Neural cell (in vitro differentiated cells): ENCODE data around the gene ASB10. TPM values are rescaled to one million over a fixed set of nuclear protein-coding genes. Genes with fewer than 3 reads are reported as not detected.

Source experiments
- H2AFZ ChIP-seq: fragments of 200-600, 300-800 bp; sonication (generic), shearing (Covaris generic); 2 replicates; pipeline ENCODE4 v1.6.0; 2014; ENCODE audit warnings: low read depth, mild to moderate bottlenecking, antibody characterized with exemption, low read length, moderate library complexity
- H3F3A ChIP-seq: fragments of 200-600 bp; shearing (Covaris generic); 2 replicates; pipeline ENCODE4 v1.6.1; 2016; ENCODE audit warnings: mild to moderate bottlenecking, moderate library complexity, mixed read lengths, antibody characterized with exemption, low read length; ENCODE audit not compliant: insufficient read depth, poor library complexity, severe bottlenecking
- H3K27ac ChIP-seq: fragments of 200-600, 300-800 bp; sonication (generic), shearing (Covaris generic); 2 replicates; pipeline ENCODE4 v1.5.1; 2014; ENCODE audit warnings: mild to moderate bottlenecking, low read length, moderate library complexity
- H3K27me3 ChIP-seq: fragments of 300-800, 200-600 bp; sonication (generic), shearing (Covaris generic); 2 replicates; pipeline ENCODE4 v1.6.0; 2014; ENCODE audit warnings: mild to moderate bottlenecking, low read depth, low read length, moderate library complexity; ENCODE audit not compliant: insufficient read depth
- H3K36me3 ChIP-seq: fragments of 300-800, 200-600 bp; sonication (generic), shearing (Covaris generic); 2 replicates; pipeline ENCODE4 v1.5.1; 2014; ENCODE audit warnings: mild to moderate bottlenecking, antibody characterized with exemption, low read length, moderate library complexity; ENCODE audit not compliant: insufficient read depth
- H3K4me2 ChIP-seq: fragments of 300-800, 200-600 bp; sonication (generic), shearing (Covaris generic); 2 replicates; pipeline ENCODE4 v1.6.0; 2014; ENCODE audit warnings: mild to moderate bottlenecking, low read length
- H3K4me3 ChIP-seq: fragments of 300-800, 200-600 bp; sonication (generic), shearing (Covaris generic); 2 replicates; pipeline ENCODE4 v1.5.1; 2014; ENCODE audit warnings: mild to moderate bottlenecking, low read length, moderate library complexity
- H3K79me2 ChIP-seq: fragments of 200-600 bp; shearing (Covaris generic); replicated peaks from 2 replicates; pipeline ENCODE4 v1.6.0; 2014; ENCODE audit warnings: mild to moderate bottlenecking, low read length, moderate library complexity; ENCODE audit not compliant: insufficient read depth
- H3K9ac ChIP-seq: fragments of 300-800, 200-600 bp; sonication (generic), shearing (Covaris generic); 2 replicates; pipeline ENCODE4 v1.6.1; 2016; ENCODE audit warnings: mild to moderate bottlenecking, low read length, mixed read lengths
- H3K9me2 ChIP-seq: fragments of 200-600 bp; shearing (Covaris generic); 2 replicates; pipeline ENCODE4 v1.6.1; 2016; ENCODE audit warnings: mild to moderate bottlenecking, low read length, mixed read lengths; ENCODE audit not compliant: insufficient read depth
- H3K9me3 ChIP-seq: fragments of 200-600, 300-800 bp; sonication (generic), shearing (Covaris generic); 2 replicates; pipeline ENCODE4 v1.6.1; 2016; ENCODE audit warnings: mild to moderate bottlenecking, mixed run types, low read length, moderate library complexity, mixed read lengths
- H4K20me1 ChIP-seq: fragments of 200-600 bp; shearing (Covaris generic); 2 replicates; pipeline ENCODE4 v1.6.1; 2016; ENCODE audit warnings: mild to moderate bottlenecking, mixed run types; ENCODE audit not compliant: insufficient read depth
- CTCF ChIP-seq: fragments of 450-650 bp; IDR thresholded peaks from 2 replicates; pipeline ENCODE4 v1.5.1; 2014; ENCODE audit warnings: antibody characterized with exemption, mild to moderate bottlenecking, moderate library complexity; ENCODE audit not compliant: poor library complexity, severe bottlenecking
- EP300 ChIP-seq: fragments of 450-650 bp; conservative IDR thresholded peaks from 2 replicates; pipeline ENCODE4 v1.6.1; 2014; ENCODE audit warnings: antibody characterized with exemption, mild to moderate bottlenecking, moderate library complexity; ENCODE audit not compliant: poor library complexity, severe bottlenecking
- EZH2 ChIP-seq: fragments of 200-600, 300-800 bp; shearing (Covaris generic), sonication (generic); IDR thresholded peaks from 2 replicates; pipeline ENCODE4 v1.6.1; 2014; ENCODE audit warnings: antibody characterized with exemption, low read length, borderline replicate concordance, mild to moderate bottlenecking; ENCODE audit not compliant: insufficient read depth, poor library complexity, severe bottlenecking
- MXI1 ChIP-seq: fragments of 450-650 bp; conservative IDR thresholded peaks from 2 replicates; pipeline ENCODE4 v1.6.1; 2014; ENCODE audit warnings: antibody characterized with exemption, mild to moderate bottlenecking; ENCODE audit not compliant: poor library complexity, severe bottlenecking
- POLR2AphosphoS5 ChIP-seq: IDR thresholded peaks from 2 replicates; pipeline ENCODE4 v1.6.1; 2012
- RAD21 ChIP-seq: fragments of 450-650 bp; conservative IDR thresholded peaks from 2 replicates; pipeline ENCODE4 v1.6.1; 2014; ENCODE audit warnings: antibody characterized with exemption, mild to moderate bottlenecking, moderate library complexity
- SMC3 ChIP-seq: fragments of 450-650 bp; conservative IDR thresholded peaks from 2 replicates; pipeline ENCODE4 v1.6.1; 2014; ENCODE audit warnings: antibody characterized with exemption, mild to moderate bottlenecking, moderate library complexity; ENCODE audit not compliant: poor library complexity
- TAF1 ChIP-seq: IDR thresholded peaks from 2 replicates; pipeline ENCODE4 v1.6.1; 2012; ENCODE audit warnings: low read depth
- polyA plus RNA-seq: library from polyadenylated mRNA; depleted of rRNA; stranded (reverse); fragments of >200 nt; gene quantifications from 2 replicates; pipeline ENCODE4 v1.2.3, GENCODE V29; 2014
- TF ChIP-seq, protein P1 (sequence below): IDR thresholded peaks from 2 replicates; pipeline ENCODE4 v1.6.1; 2012; ENCODE audit warnings: borderline replicate concordance

ASB10 gene
- polyA plus RNA-seq, 1 donor from 2014 or later, result not detected

DNA sequence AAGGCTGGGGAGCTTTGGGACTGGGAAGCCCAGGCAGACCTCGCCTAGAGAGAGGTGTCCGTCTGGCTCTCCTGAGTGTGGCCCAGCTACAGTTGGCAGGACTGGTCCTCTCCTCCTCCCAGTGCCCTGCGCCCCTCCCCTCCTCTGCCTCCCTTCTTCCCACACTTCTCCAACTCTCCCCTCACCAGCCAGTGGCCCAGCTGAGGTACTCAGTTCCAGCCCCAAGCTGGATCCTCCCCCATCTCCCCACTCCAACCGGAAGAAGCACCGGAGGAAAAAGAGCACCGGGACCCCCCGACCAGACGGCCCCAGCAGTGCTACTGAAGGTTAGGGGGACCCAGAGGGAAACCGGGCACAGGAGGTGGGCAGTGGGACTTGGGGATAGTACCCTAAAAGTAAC, 47.3 kb downstream of the ASB10 start:
- TF ChIP-seq, protein P1, sequence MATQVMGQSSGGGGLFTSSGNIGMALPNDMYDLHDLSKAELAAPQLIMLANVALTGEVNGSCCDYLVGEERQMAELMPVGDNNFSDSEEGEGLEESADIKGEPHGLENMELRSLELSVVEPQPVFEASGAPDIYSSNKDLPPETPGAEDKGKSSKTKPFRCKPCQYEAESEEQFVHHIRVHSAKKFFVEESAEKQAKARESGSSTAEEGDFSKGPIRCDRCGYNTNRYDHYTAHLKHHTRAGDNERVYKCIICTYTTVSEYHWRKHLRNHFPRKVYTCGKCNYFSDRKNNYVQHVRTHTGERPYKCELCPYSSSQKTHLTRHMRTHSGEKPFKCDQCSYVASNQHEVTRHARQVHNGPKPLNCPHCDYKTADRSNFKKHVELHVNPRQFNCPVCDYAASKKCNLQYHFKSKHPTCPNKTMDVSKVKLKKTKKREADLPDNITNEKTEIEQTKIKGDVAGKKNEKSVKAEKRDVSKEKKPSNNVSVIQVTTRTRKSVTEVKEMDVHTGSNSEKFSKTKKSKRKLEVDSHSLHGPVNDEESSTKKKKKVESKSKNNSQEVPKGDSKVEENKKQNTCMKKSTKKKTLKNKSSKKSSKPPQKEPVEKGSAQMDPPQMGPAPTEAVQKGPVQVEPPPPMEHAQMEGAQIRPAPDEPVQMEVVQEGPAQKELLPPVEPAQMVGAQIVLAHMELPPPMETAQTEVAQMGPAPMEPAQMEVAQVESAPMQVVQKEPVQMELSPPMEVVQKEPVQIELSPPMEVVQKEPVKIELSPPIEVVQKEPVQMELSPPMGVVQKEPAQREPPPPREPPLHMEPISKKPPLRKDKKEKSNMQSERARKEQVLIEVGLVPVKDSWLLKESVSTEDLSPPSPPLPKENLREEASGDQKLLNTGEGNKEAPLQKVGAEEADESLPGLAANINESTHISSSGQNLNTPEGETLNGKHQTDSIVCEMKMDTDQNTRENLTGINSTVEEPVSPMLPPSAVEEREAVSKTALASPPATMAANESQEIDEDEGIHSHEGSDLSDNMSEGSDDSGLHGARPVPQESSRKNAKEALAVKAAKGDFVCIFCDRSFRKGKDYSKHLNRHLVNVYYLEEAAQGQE, result no peak
- TF ChIP-seq POLR2AphosphoS5 (no peak), EZH2 (no peak), TAF1 (no peak), EP300 (no peak), RAD21 (no peak), CTCF (no peak), SMC3 (no peak), MXI1 (no peak)
- Histone ChIP-seq H3K4me2 (no peak overlapping the region), H3K9ac (no peak overlapping the region), H3K9me3 (no peaks in the 10 kb centered on the region), H3K27ac (no peak overlapping the region), H3F3A (no peaks in the 10 kb centered on the region), H4K20me1 (no peaks in the 10 kb centered on the region), H3K4me3 (no peak overlapping the region), H3K79me2 (no peaks in the 10 kb centered on the region), H3K27me3 (no peaks in the 10 kb centered on the region), H3K9me2 (no peaks in the 10 kb centered on the region), H3K36me3 (peaks cover 4% of the 10 kb centered on the region), H2AFZ (no peak overlapping the region)

DNA sequence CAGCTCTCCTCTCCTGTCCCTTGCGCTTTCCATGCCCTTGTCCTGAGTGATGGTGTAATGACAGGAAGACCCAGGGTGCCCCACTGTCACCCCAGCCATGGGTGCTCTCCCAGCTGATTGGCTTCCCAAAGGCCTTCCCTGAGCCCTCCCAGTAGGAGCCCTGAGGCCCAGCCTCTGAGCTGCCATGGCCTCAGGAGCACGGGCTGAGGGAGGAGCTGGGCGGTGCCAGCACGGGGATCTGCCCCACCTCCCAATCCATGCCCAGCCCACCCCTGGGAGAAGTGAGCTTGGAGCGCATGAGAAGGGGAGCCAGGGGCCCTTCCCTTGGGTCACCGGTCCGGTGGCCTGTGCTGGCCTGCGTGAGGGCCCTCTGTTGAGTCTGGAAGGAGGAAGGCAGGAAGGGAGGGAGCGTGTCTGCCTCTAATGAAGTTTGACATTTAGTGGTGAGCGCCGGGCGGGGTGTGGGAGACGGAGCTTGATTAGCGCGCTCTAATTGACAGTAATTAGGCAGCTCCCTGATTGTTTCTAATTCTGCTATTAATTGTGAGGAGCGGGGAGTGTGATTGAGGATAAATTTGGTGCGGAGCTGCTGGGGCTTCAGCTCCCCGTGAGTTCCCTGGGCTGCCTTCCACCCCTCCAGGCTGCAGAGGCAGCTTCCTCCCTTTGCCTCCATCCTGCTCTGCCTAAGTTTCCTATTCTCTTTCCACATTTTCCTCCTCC, 47.8 kb downstream of the ASB10 start:
- H3K27me3 ChIP-seq, result no peaks in the 10 kb centered on the region
- no peak overlapping the region for H2AFZ ChIP-seq
- H3K4me3 ChIP-seq, result no peak overlapping the region
- H3K9ac ChIP-seq, result no peak overlapping the region
- H3F3A ChIP-seq, result no peaks in the 10 kb centered on the region
- no peaks in the 10 kb centered on the region for H3K79me2 ChIP-seq
- TF ChIP-seq CTCF, result no peak
- no peak for TF ChIP-seq POLR2AphosphoS5
- TF ChIP-seq EZH2, result no peak
- TF ChIP-seq TAF1, result no peak
- TF ChIP-seq EP300, result no peak
- TF ChIP-seq, protein P1, result no peak
- TF ChIP-seq SMC3, result no peak
- TF ChIP-seq RAD21, result no peak
- TF ChIP-seq MXI1, result no peak
- H3K4me2 ChIP-seq, result no peak overlapping the region
- peaks cover 4% of the 10 kb centered on the region for H3K36me3 ChIP-seq
- H3K9me2 ChIP-seq, result no peaks in the 10 kb centered on the region
- no peaks in the 10 kb centered on the region for H3K9me3 ChIP-seq
- no peaks in the 10 kb centered on the region for H4K20me1 ChIP-seq
- H3K27ac ChIP-seq, result no peak overlapping the region
